ENCODE measurements around the gene ZSCAN9.

The ZSCAN9 gene

GRCh38 chr6:28207510-28208110 lies 17.5 kb upstream of the ZSCAN9 start:
- no peak overlapping the region for H3K4me2 ChIP-seq (ENCODE audit: low read length)
- no peaks in the 10 kb centered on the region for H3K79me2 ChIP-seq (ENCODE audit: control insufficient read depth, low read length)
- H3K4me3 ChIP-seq (ENCODE audit: low read length): no peak overlapping the region
- peaks cover 38% of the 10 kb centered on the region for H3K4me1 ChIP-seq (ENCODE audit: control insufficient read depth, low read length)
- H3F3A ChIP-seq (ENCODE audit: control insufficient read depth, insufficient read depth): no peaks in the 10 kb centered on the region
- no peak for TF ChIP-seq EZH2phosphoT487 (IDR thresholded peaks at IDR 0.05; ENCODE audit: borderline replicate concordance, low read length)
- no peak for TF ChIP-seq CTCF (IDR thresholded peaks at IDR 0.05; ENCODE audit: low read depth, low read length, poor library complexity, severe bottlenecking)
- H3K27ac ChIP-seq (ENCODE audit: low read depth, low read length): no peak overlapping the region
- no peaks in the 10 kb centered on the region for H4K20me1 ChIP-seq (ENCODE audit: control insufficient read depth, insufficient read depth, low read depth, low read length)
- H3K27me3 ChIP-seq (ENCODE audit: control insufficient read depth, low read length): peaks cover 2% of the 10 kb centered on the region
- H3K9me3 ChIP-seq (ENCODE audit: control insufficient read depth, insufficient read depth, low read length): peaks cover 14% of the 10 kb centered on the region; the same call in 1 of the 2 replicates
- 0 out of 2 replicates have a peak, but pooled peaks cover 3% of the 10 kb centered on the region for H3K36me3 ChIP-seq (ENCODE audit: control insufficient read depth, low read length)
- H3K9me2 ChIP-seq (replicated peaks; ENCODE audit: control insufficient read depth, low read length): no peaks in the 10 kb centered on the region

GRCh38 chr6:28208111-28208659 lies 16.9 kb upstream of the ZSCAN9 start:
- no peak overlapping the region for H3K4me3 ChIP-seq (ENCODE audit: low read length)
- no peak for TF ChIP-seq EZH2phosphoT487 (IDR thresholded peaks at IDR 0.05; ENCODE audit: borderline replicate concordance, low read length)
- no peak for TF ChIP-seq CTCF (IDR thresholded peaks at IDR 0.05; ENCODE audit: low read depth, low read length, poor library complexity, severe bottlenecking)
- no peaks in the 10 kb centered on the region for H3K79me2 ChIP-seq (ENCODE audit: control insufficient read depth, low read length)
- H3K9me2 ChIP-seq (replicated peaks; ENCODE audit: control insufficient read depth, low read length): no peaks in the 10 kb centered on the region
- H3K4me1 ChIP-seq (ENCODE audit: control insufficient read depth, low read length): peaks cover 38% of the 10 kb centered on the region
- H3K27ac ChIP-seq (ENCODE audit: low read depth, low read length): no peak overlapping the region
- H3K9me3 ChIP-seq (ENCODE audit: control insufficient read depth, insufficient read depth, low read length): peaks cover 13% of the 10 kb centered on the region; the same call in 1 of the 2 replicates
- H3F3A ChIP-seq (ENCODE audit: control insufficient read depth, insufficient read depth): no peaks in the 10 kb centered on the region
- peaks cover 6% of the 10 kb centered on the region for H3K27me3 ChIP-seq (ENCODE audit: control insufficient read depth, low read length)
- 0 out of 2 replicates have a peak, but pooled peaks cover 2% of the 10 kb centered on the region for H3K36me3 ChIP-seq (ENCODE audit: control insufficient read depth, low read length)
- no peaks in the 10 kb centered on the region for H4K20me1 ChIP-seq (ENCODE audit: control insufficient read depth, insufficient read depth, low read depth, low read length)
- no peak overlapping the region for H3K4me2 ChIP-seq (ENCODE audit: low read length)

- Histone ChIP-seq H3K9me3 (ENCODE audit: control insufficient read depth, insufficient read depth, low read length) (peaks cover 6% of the 10 kb centered on the region; the same call in 1 of the 2 replicates), H3K36me3 (ENCODE audit: control insufficient read depth, low read length) (no peaks in the 10 kb centered on the region), H3K4me1 (ENCODE audit: control insufficient read depth, low read length) (peaks cover 37% of the 10 kb centered on the region), H4K20me1 (ENCODE audit: control insufficient read depth, insufficient read depth, low read depth, low read length) (no peaks in the 10 kb centered on the region), H3K79me2 (ENCODE audit: control insufficient read depth, low read length) (no peaks in the 10 kb centered on the region), H3K27ac (ENCODE audit: low read depth, low read length) (no peak overlapping the region), H3K27me3 (ENCODE audit: control insufficient read depth, low read length) (peaks cover 6% of the 10 kb centered on the region), H3K9me2 (replicated peaks; ENCODE audit: control insufficient read depth, low read length) (no peaks in the 10 kb centered on the region), H3K4me2 (ENCODE audit: low read length) (no peak overlapping the region), H3F3A (ENCODE audit: control insufficient read depth, insufficient read depth) (0 out of 2 replicates have a peak, but pooled peaks cover 5% of the 10 kb centered on the region), H3K4me3 (ENCODE audit: low read length) (no peak overlapping the region)
- TF ChIP-seq CTCF (IDR thresholded peaks at IDR 0.05; ENCODE audit: low read depth, low read length, poor library complexity, severe bottlenecking) (no peak), EZH2phosphoT487 (IDR thresholded peaks at IDR 0.05; ENCODE audit: borderline replicate concordance, low read length) (no peak)
Measured at GRCh38 chr6:28209753-28210535, 15.1 kb upstream of the ZSCAN9 start.
